NCI-H146 (cell line): Measurements from ENCODE around the gene SFMBT1.

Experiments used
- DNase-seq: peaks from one replicate; lab custom pipeline; 2025; lab: John Stamatoyannopoulos, UW

SFMBT1 gene

DNA sequence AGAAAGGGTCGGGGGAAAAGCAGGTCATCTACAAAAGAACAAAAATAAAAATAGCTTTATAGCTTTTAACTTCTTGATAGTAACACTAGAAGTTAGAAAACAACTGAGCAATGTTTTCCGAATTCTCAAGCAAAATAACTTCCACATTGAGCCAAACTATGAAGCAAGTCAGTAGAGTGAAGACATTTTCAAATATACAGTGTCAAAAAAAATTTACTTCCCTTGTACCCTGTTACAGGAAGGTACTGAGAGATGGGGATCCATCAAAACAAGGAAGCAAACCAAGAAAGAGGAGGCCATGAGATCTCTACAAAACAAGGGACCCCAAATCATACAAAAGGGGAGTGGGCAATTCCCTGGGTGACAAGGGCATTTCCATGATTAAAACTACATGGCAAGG, 121.9 kb downstream of the SFMBT1 start:
- no peak for DNase-seq

DNA sequence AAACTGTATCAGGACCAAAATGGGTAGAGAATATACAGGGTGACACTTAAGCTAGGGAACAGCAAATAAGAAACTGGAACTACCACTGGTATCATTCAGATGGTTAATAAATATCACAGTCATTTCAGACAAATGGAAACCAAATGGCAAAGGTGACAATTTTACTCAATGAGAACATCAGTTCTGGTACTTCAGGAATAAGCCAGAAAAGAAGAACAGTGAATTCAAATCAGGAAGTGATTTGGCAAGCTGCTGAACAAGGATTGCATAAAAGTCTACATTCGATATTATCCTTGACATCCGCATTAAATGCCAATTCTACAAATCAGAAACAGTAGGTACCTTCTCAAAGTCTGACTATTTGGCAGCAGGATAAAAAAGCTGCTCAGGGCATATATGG, 125.0 kb downstream of the SFMBT1 start:
- no peak for DNase-seq

DNA sequence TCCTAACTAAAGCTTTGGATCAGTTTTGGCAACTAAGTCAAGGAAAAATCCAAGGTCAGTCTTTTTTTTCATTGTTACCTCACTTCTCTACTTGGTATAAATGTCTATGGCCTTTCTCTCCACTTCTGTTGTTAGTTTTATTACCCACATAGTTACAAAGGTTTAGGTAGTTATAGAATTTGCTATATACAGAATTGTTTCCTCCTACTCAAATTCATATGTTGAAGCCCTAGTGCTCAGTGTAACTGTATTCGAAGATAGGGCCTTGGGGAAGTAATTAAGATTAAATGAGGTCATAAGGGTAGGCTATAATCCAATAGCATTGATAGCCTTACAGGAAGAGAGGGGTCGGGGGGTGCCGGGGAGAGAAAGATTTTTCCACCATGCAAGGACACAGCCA, 128.8 kb downstream of the SFMBT1 start:
- no peak for DNase-seq

GRCh38 chr3:52915294-52915693, 130.6 kb downstream of the SFMBT1 start:
- DNase-seq, result no peak

GRCh38 chr3:52912885-52913731, 132.8 kb downstream of the SFMBT1 start:
- DNase-seq, result no peak

- DNase-seq, result no peak
Observed at GRCh38 chr3:52910823-52911222, 135.1 kb downstream of the SFMBT1 start.

- DNase-seq, result no peak
Observed at GRCh38 chr3:52907497-52907896, 138.4 kb downstream of the SFMBT1 start.

DNA sequence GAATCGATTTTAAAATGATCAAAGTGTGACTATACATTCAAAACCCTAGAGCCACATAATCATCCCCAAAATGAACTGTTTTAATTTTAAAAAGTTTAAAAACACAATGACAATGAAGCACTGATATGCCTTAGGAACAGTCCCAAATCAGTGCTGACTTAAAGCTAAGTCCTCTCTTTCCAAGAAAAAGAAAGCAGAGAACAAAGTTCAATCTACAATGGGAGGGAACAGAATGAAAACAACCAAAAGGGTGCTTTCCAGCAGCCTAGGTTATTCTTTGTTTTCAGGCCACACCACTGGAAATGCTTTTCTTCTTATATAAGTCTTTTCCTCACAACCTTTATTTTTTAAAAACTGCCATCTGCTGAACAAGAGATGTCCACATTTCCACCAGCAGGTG, 141.3 kb downstream of the SFMBT1 start:
- no peak for DNase-seq

DNA sequence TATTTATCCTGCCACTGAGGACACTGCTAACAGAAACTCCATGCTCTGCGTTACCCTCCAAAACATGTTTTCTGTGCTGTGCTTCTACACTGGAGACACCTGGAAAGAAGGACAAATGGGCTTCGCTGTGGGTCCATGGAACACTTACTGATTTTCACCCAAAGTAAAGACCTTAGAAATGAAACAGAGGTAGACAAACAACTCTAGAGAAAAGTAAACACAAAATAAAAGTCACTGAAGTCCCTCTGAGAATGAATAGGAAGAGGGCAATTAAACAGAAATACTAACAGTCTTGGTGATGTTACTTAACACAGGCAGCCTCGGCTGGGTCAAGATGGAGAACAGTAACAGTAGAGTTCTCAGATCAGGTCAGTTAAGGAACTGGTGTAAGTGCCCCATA, 141.9 kb downstream of the SFMBT1 start:
- no peak for DNase-seq

GRCh38 chr3:52897130-52898122, 148.4 kb downstream of the SFMBT1 start, which contains the start of gene STIMATE:
Gene STIMATE (minus strand): TSS chr3:52897548. CDS start chr3:52897450, 98 bp downstream.
- peak; percentile 76 for DNase-seq

DNA sequence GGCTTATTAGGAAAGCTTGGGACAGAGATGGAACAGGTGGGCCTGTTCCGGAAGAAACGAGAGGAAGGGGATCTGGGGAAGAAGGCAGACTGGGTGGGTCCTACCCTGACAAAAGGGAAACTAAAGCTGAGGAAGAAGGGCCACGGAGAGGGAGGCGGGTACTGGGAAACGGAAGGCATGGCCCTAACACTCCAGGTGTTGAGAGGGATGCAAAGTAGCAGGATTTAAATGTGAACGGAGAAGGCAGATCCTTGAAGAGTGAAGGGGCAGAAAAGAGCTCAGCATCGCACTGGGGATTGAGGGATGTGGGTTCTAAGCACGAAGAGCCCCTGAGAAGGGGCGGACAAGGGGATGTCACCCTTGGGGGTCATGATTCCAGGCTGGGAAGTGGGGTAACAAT, 149.3 kb downstream of the SFMBT1 start:
- DNase-seq, result no peak

- DNase-seq, result no peak
Observed at GRCh38 chr3:52896151-52896550, 149.7 kb downstream of the SFMBT1 start.

- no peak for DNase-seq
Observed at GRCh38 chr3:52895418-52895817, 150.5 kb downstream of the SFMBT1 start.

DNA sequence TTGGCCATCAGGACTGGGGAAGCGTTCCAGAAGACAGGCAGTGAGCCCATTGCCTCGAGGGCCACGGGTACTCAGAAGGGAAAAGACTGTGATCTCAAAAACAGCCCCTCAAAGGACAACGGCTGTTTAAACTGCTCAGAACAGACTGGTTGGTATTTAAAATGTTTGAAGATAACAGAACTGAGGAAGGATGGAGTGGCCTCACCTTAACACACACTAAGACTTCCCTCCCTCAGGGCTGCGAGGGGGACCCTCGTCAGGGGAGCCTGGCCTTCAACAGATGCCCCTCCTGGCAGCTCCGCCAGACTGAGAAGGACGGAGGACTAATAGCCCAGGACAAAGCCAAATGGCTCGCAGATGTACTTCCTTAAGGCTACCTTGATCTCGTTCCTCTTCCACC, 151.1 kb downstream of the SFMBT1 start:
- no peak for DNase-seq

DNA sequence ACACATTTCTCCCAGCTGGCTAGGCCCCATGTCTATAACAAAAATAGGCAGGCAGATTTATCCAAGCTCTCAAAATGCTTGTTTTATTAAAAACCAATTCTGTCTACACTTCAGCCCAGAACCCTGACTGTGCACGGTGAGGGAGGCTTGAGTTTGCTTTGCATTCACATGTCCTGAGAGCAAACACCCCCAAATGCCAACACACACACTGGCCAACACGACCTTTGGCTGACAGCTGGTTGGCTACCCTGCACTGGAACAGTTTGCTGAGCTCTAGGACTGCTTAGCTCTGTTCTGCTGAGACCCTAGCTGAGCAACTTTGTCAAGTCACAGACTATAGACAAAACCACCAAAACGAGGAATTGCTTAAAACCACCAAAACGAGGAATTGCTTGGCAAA, 152.2 kb downstream of the SFMBT1 start:
- DNase-seq, result no peak

DNA sequence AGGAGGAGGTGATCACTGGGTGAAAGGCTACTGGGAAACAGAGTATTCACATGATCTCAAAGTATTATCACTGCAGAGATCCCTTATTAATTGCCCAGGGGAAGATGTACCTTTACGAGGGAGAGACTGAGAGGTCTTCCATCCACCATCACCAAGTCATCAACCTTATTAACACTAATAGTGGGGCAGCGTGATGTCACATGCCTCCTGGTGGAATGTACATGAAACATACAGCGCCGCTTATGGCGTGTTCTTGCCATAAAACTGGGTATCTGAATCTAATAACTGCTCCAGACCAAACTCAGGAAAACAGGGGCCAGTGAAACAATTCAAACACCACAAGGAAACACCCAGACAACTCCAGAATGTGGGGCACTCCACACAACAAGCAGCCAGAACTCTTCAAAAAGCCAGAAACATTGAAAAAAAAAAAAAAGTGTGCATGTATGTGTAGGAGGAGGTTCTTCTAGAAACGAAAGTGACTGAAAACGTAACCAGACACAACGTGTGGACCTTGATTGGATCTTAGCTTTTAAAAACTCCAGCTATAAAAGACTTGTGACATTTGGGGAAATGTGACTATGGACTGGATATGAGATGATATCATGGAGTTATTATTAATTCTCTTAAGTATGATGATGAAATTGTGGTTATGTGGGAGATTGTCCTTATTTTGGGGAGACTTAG, 153.1 kb downstream of the SFMBT1 start:
- DNase-seq, result no peak

GRCh38 chr3:52892290-52892624, 153.6 kb downstream of the SFMBT1 start:
- DNase-seq, result no peak

DNA sequence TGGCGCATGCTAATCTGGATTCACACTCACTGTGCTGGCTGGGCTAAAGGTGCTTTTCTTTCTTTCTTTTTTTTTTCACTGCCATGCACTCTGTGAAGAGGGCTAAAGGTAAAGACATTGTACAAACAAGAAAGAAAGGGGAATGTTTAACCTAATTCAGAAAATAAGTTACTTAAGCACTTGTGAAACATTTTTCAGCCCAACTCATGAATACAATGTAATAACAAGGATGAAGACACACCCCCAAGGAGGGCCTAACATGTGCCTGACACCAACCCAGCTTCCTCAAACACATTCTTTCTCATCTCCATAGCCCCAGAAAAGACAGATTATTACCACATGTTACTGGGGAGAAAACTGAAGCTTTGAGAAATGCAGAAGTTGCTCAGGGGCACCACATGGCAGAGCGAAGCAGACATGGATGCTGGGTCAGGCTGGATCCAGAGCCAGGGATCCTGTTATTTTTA, 154.2 kb downstream of the SFMBT1 start:
- no peak for DNase-seq

GRCh38 chr3:52891164-52891563, 154.7 kb downstream of the SFMBT1 start:
- DNase-seq, result no peak

- no peak for DNase-seq
Observed at GRCh38 chr3:52890735-52891134, 155.1 kb downstream of the SFMBT1 start.

DNA sequence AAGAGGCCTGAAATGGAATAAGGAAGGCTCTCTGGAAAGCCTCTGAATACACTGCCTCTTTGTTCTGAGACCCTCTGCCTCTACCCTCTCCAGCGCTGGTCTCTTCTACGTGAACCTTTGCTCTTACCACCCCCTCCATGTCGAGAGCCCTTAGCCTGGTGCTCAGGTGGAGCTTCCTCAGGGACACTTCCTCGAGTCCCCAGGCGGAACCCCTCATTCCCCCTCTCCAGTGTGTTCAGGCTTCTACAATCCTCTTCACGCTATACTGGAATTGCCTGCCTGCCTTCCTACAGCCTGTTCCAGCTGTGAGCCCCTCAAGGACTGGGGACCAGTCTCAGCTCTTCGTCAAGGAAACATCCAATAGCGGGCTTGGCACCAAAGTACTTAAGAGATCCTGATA, 156.0 kb downstream of the SFMBT1 start:
- no peak for DNase-seq

GRCh38 chr3:52887166-52887565, 158.7 kb downstream of the SFMBT1 start:
- no peak for DNase-seq
